Measurements from ENCODE around the gene POM121C. TPM values are rescaled to one million over a fixed set of nuclear protein-coding genes. Genes with fewer than 3 reads are reported as not detected.
A peak's percentile ranks its signal among the peaks of the same experiment; 100 is the strongest.
"Not testable (repeated sequence)": the region's sequence is repeated elsewhere in the genome, so short reads cannot be mapped to it uniquely, and the experiment has no call there.

POM121C gene
- total RNA-seq, 1 experiment from 2014 or later = 18.5 TPM

- not testable (repeated sequence) for H3K36me3 ChIP-seq; H3K27me3 ChIP-seq; H3K4me1 ChIP-seq; H3K27ac ChIP-seq; DNase-seq; H3K9me3 ChIP-seq (replicated peaks); H3K4me3 ChIP-seq
Measured at GRCh38 chr7:75458034-75458433, 28.1 kb downstream of the POM121C start.

GRCh38 chr7:75456403-75456802, 29.7 kb downstream of the POM121C start:
- not testable (repeated sequence) for H3K27ac ChIP-seq; H3K9me3 ChIP-seq (replicated peaks); DNase-seq; H3K4me3 ChIP-seq; H3K27me3 ChIP-seq; H3K4me1 ChIP-seq; H3K36me3 ChIP-seq

GRCh38 chr7:75452494-75452955, 33.6 kb downstream of the POM121C start:
- H3K36me3 ChIP-seq; H3K27ac ChIP-seq; H3K4me3 ChIP-seq; H3K4me1 ChIP-seq; H3K9me3 ChIP-seq (replicated peaks); DNase-seq; H3K27me3 ChIP-seq: not testable (repeated sequence)

GRCh38 chr7:75449946-75450345, 36.2 kb downstream of the POM121C start:
- H3K4me1 ChIP-seq; H3K27ac ChIP-seq; H3K9me3 ChIP-seq (replicated peaks); DNase-seq; H3K4me3 ChIP-seq; H3K36me3 ChIP-seq; H3K27me3 ChIP-seq: not testable (repeated sequence)

GRCh38 chr7:75442465-75443111, 43.5 kb downstream of the POM121C start:
- Histone ChIP-seq H3K36me3 (peaks cover 19% of the 10 kb centered on the region), H3K4me3 (peak overlapping the region; percentile 94), H3K27ac (peak overlapping the region; percentile 68)
- H3K27me3 ChIP-seq; H3K4me1 ChIP-seq; H3K9me3 ChIP-seq (replicated peaks): not testable (repeated sequence)
- peak; percentile 67 to 71 for DNase-seq

GRCh38 chr7:75442101-75442464, 44.0 kb downstream of the POM121C start:
- H3K4me1 ChIP-seq; H3K27me3 ChIP-seq; H3K9me3 ChIP-seq (replicated peaks); DNase-seq: not testable (repeated sequence)
- H3K36me3 ChIP-seq = peaks cover 22% of the 10 kb centered on the region
- H3K27ac ChIP-seq = peak overlapping the region; percentile 68
- peak overlapping the region; percentile 94 for H3K4me3 ChIP-seq

GRCh38 chr7:75439000-75439399, 47.1 kb downstream of the POM121C start:
- not testable (repeated sequence) for H3K27me3 ChIP-seq; H3K4me3 ChIP-seq; H3K4me1 ChIP-seq; H3K9me3 ChIP-seq (replicated peaks); H3K27ac ChIP-seq; DNase-seq
- peaks cover 51% of the 10 kb centered on the region for H3K36me3 ChIP-seq

- H3K27me3 ChIP-seq; H3K4me1 ChIP-seq; H3K9me3 ChIP-seq (replicated peaks); DNase-seq; H3K27ac ChIP-seq; H3K4me3 ChIP-seq: not testable (repeated sequence)
- H3K36me3 ChIP-seq = peaks cover 10% of the 10 kb centered on the region
Measured at GRCh38 chr7:75423481-75423880, 62.6 kb downstream of the POM121C start.

- not testable (repeated sequence) for H3K4me1 ChIP-seq; H3K4me3 ChIP-seq; H3K36me3 ChIP-seq; H3K9me3 ChIP-seq (replicated peaks); H3K27me3 ChIP-seq; DNase-seq; H3K27ac ChIP-seq
Measured at GRCh38 chr7:75421798-75422710, 64.0 kb downstream of the POM121C start.

- not testable (repeated sequence) for H3K4me3 ChIP-seq; H3K4me1 ChIP-seq; H3K27me3 ChIP-seq; H3K9me3 ChIP-seq (replicated peaks); DNase-seq; H3K27ac ChIP-seq; H3K36me3 ChIP-seq
Measured at GRCh38 chr7:75420152-75420551, 65.9 kb downstream of the POM121C start.

GRCh38 chr7:75419693-75420092, 66.4 kb downstream of the POM121C start:
- H3K4me1 ChIP-seq; H3K4me3 ChIP-seq; H3K27me3 ChIP-seq; H3K27ac ChIP-seq; H3K36me3 ChIP-seq; H3K9me3 ChIP-seq (replicated peaks); DNase-seq: not testable (repeated sequence)

GRCh38 chr7:75419210-75419609, 66.9 kb downstream of the POM121C start:
- not testable (repeated sequence) for DNase-seq

GRCh38 chr7:75418292-75418858, 67.7 kb downstream of the POM121C start:
- H3K4me3 ChIP-seq; H3K4me1 ChIP-seq; H3K27ac ChIP-seq; DNase-seq; H3K36me3 ChIP-seq; H3K27me3 ChIP-seq; H3K9me3 ChIP-seq (replicated peaks): not testable (repeated sequence)

More at GRCh38 chr7:75419210-75419609, 66.9 kb downstream of the POM121C start:
- not testable (repeated sequence) for H3K4me1 ChIP-seq; H3K4me3 ChIP-seq; H3K9me3 ChIP-seq (replicated peaks); H3K27ac ChIP-seq; H3K27me3 ChIP-seq; H3K36me3 ChIP-seq

- not testable (repeated sequence) for DNase-seq; H3K9me3 ChIP-seq (replicated peaks)
Measured at GRCh38 chr7:75416787-75417186, 69.3 kb downstream of the POM121C start.

GRCh38 chr7:75415829-75416373, 70.2 kb downstream of the POM121C start:
- H3K4me3 ChIP-seq; H3K27ac ChIP-seq; H3K4me1 ChIP-seq; DNase-seq; H3K27me3 ChIP-seq; H3K36me3 ChIP-seq; H3K9me3 ChIP-seq (replicated peaks): not testable (repeated sequence)

More at GRCh38 chr7:75416787-75417186, 69.3 kb downstream of the POM121C start:
- H3K36me3 ChIP-seq, H3K27me3 ChIP-seq, H3K4me1 ChIP-seq, H3K4me3 ChIP-seq, H3K27ac ChIP-seq: not testable (repeated sequence)

All from SJCRH30 (cell line).